Psoas muscle (tissue), 8 donors: ENCODE data around the gene UFD1. TPM values are rescaled to one million over a fixed set of nuclear protein-coding genes. Genes with fewer than 3 reads are reported as not detected.

Experiments
- ATAC-seq, 4 donors: fragments of 200-7000 bp; cut with Tn5 transposase; one replicate each; pipeline ENCODE4 v1.9.1; 2020; ENCODE audit warnings: moderate library complexity in 3 of 4, mild to moderate bottlenecking in 2 of 4
- DNase-seq, 2 donors: peaks; one replicate each; pipeline ENCODE4 v3.0.0-alpha.2; 2020
- H3K27ac ChIP-seq: fragments of 200-600 bp; one replicate; pipeline ENCODE4 v1.8.0; 2022
- H3K27me3 ChIP-seq, 3 donors: fragments of 200-600 bp in 1 of 3; one replicate each; pipeline versions ENCODE4 v1.6.1 to v1.8.0; 2013 to 2022; ENCODE audit warnings: low read length in 2 of 3, mild to moderate bottlenecking in 2 of 3, moderate library complexity in 1 of 3; ENCODE audit not compliant: insufficient read depth in 3 of 3
- H3K36me3 ChIP-seq, 2 donors: fragments of 200-600 bp in 1 of 2; one replicate each; pipeline versions ENCODE4 v1.6.1 to v1.8.0; 2013 to 2022; ENCODE audit warnings: low read depth in 1 of 2, mild to moderate bottlenecking in 1 of 2, moderate library complexity in 1 of 2; ENCODE audit not compliant: insufficient read depth in 1 of 2
- H3K4me1 ChIP-seq: fragments of 200-600 bp; one replicate; pipeline ENCODE4 v1.8.0; 2022
- H3K4me3 ChIP-seq: fragments of 200-600 bp; one replicate; pipeline ENCODE4 v1.8.0; 2022; ENCODE audit warnings: mild to moderate bottlenecking
- H3K9me3 ChIP-seq: fragments of 200-600 bp; one replicate; pipeline ENCODE4 v1.8.0; 2022
- WGBS, 3 donors: extraction: QIAGEN DNeasy Blood & Tissue Kit; methylation state at CpG; one replicate each; pipeline versions ENCODE4 v1.1.6 to v1.1.7; 2013; 5-methylcytosine and 5-hydroxymethylcytosine counted together
- intact Hi-C, 2 donors: fragments of 100-400 bp; cut with DNase I; formaldehyde crosslinking; loops; one replicate each; pipeline versions ENCODE4 v1.11.0 to v1.14.2; 2022
- polyA plus RNA-seq, 3 donors: library from polyadenylated mRNA; stranded (reverse); fragments of 200-250 nt; gene quantifications; one replicate each; pipeline ENCODE4 v1.2.3, GENCODE V29; 2013
- total RNA-seq, 4 donors: library from RNA; stranded (reverse); fragmentation: NEBNext Ultra II Directional in 2 of 4; extraction: Animal tissue kit (Norgen Biotek cat#: 25700) in 2 of 4; gene quantifications; one replicate each; pipeline versions ENCODE4 v1.2.1 to v1.2.4, GENCODE V29; 2021 to 2023
- TF ChIP-seq, protein P1 (sequence below): fragments of 200-600 bp; IDR thresholded peaks from one replicate; pipeline ENCODE4 v1.8.0; 2022; ENCODE audit warnings: antibody characterized with exemption
- donor health status: healthy with polysubstance abuse.
- donor health status: DM: no; HTN: no; CAD: no; lungs with moderate emphysema.
- donor health status: Bipolar disorder and iron deficiency.
- donor health status: healthy.
- donor health status: DM: yes; HTN: yes; CAD: no.
- donor health status: DM: no; HTN: no; CAD: no.
- donor health status: DM: no; HTN: no; CAD: no.
- donor health status: DM: yes; HTN: yes; CAD: no.

The UFD1 gene
- total and polyA plus RNA-seq, 7 donors, result 44.3 to 226 (median 79.6) TPM

DNA sequence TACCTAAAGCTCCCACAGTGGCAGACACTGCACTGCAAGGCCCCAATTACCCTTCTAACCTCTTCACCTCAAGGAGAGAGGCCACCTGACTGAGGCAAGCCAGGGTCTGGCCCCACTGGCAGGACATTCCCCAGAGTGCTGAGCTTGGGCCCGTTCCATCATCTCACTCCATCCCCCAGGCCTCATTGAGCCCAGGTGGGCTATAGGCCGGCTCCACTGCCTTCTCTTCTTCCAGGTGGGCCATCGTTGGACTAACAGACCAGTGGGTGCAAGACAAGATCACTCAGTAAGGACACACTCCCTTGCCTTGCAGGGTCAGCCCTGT, 19.8 kb upstream of the UFD1 start:
- intact Hi-C loops, result loop anchor here in 1 of 2 donors (5.0 kb wide), 1 partner anchor 133 kb away; no protein-coding TSS in a partner anchor
- H3K4me3 ChIP-seq, result no peak overlapping the region
- ATAC-seq, result no peak

DNA sequence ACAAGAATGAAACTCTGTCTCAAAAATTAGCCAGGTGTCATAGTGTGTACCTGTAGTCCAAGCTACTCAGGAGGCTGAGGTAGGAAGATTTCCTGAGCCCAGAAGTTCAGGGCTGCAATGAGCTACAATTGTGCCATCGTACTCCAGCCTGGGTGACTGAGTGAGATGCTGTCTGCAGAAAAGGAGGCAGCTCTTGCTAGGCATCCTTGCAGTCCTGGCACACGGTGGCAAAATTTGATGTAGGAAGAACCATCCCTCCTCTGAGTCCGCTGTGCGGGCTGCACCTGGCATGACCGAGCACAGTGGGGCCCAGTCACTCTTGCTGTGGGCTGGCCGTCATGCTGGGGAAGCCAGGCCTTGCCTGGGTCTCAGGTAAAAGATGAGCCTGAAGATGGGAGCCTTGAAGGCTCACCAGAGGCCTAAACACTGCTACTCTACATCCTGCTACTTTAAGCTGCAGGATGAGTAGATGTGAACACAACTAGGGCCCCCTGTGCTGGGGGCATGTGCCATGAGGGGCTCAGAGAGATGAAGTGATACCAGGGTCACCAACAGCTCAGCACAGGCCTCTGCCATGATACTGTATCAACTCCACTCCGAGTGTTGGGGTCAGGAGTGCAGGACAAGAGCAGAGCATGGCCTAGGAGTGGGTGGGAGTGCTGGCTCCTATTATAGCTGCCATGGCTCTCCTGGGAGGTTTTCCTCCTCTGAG, 19.3 kb upstream of the UFD1 start:
- WGBS, 3 donors, result 92 to 99% (median 96%) methylated on average over 7 of the region's 7 CpGs

More for the DNA sequence above, 19.8 kb upstream of the UFD1 start:
- Histone ChIP-seq H3K4me1 (no peaks in the 10 kb centered on the region), H3K27ac (no peak overlapping the region), H3K9me3 (no peaks in the 10 kb centered on the region), H3K36me3 (no peaks in the 10 kb centered on the region), H3K27me3 (no peaks in the 10 kb centered on the region)
- 92 to 96% (median 93%) methylated on average over 3 of the region's 3 CpGs for WGBS, 3 donors
- DNase-seq, result no peak
- TF ChIP-seq, protein P1, sequence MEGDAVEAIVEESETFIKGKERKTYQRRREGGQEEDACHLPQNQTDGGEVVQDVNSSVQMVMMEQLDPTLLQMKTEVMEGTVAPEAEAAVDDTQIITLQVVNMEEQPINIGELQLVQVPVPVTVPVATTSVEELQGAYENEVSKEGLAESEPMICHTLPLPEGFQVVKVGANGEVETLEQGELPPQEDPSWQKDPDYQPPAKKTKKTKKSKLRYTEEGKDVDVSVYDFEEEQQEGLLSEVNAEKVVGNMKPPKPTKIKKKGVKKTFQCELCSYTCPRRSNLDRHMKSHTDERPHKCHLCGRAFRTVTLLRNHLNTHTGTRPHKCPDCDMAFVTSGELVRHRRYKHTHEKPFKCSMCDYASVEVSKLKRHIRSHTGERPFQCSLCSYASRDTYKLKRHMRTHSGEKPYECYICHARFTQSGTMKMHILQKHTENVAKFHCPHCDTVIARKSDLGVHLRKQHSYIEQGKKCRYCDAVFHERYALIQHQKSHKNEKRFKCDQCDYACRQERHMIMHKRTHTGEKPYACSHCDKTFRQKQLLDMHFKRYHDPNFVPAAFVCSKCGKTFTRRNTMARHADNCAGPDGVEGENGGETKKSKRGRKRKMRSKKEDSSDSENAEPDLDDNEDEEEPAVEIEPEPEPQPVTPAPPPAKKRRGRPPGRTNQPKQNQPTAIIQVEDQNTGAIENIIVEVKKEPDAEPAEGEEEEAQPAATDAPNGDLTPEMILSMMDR, result no peak

DNA sequence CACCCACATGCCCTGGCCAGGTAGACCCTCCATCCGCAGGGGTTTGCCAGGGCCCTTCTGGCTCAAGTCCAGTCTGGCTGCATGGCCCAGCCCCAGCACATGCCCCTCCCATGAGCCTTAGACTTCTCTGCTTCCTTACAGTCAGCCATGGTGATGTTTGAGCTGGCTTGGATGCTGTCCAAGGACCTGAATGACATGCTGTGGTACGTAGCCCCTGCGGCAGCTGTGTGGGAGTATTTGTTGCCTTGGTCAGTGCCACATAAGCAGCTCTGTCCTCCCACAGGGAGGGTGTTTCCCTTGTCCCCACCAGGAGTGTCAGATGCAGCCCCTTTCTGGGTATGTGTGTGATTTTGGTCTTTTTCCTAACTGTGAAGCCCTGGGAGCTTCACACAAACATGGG, 18.3 kb upstream of the UFD1 start:
- H3K4me3 ChIP-seq, result no peak overlapping the region
- TF ChIP-seq, protein P1, result no peak
- DNase-seq (no peak), ATAC-seq (peak in 3 of 4 donors; percentile 50 to 71 (median 57))
- 29 to 41% (median 34%) methylated on average over 3 of the region's 3 CpGs for WGBS, 3 donors
- no peaks in the 10 kb centered on the region for H3K27me3 ChIP-seq
- no peaks in the 10 kb centered on the region for H3K36me3 ChIP-seq
- no peak overlapping the region for H3K27ac ChIP-seq
- no peaks in the 10 kb centered on the region for H3K9me3 ChIP-seq
- H3K4me1 ChIP-seq, result no peaks in the 10 kb centered on the region
- intact Hi-C loops, result loop anchor here (2.0 to 5.0 kb wide), 2 partner anchors 134 to 135 kb away; no protein-coding TSS in a partner anchor

More for the DNA sequence above, 19.3 kb upstream of the UFD1 start:
- DNase-seq (no peak), ATAC-seq (no peak)
- TF ChIP-seq, protein P1, result no peak
- H3K4me3 ChIP-seq, result no peak overlapping the region
- H3K27ac ChIP-seq, result no peak overlapping the region
- no peaks in the 10 kb centered on the region for H3K4me1 ChIP-seq
- H3K9me3 ChIP-seq, result no peaks in the 10 kb centered on the region
- no peaks in the 10 kb centered on the region for H3K27me3 ChIP-seq
- intact Hi-C loops, result loop anchor here in 1 of 2 donors (5.0 kb wide), 1 partner anchor 134 kb away; no protein-coding TSS in a partner anchor
- H3K36me3 ChIP-seq, result no peaks in the 10 kb centered on the region

DNA sequence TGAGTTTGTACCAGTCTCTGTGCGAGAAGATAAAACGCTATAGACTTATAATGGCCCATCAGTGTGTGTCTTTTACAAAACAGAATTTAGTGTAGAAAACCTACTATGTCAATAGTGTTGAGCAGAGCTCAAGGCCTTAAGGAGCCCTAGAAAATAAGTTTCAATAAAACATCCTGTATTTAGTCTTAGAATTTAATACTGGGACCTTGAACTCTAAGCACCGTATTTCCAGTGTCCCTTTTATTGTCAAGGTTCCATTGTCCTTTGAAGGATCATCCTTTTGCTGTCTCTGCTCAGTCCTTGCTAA, 17.3 kb upstream of the UFD1 start:
- no peak for ATAC-seq
- intact Hi-C loops, result loop anchor here (2.0 to 5.0 kb wide), 2 partner anchors 135 to 136 kb away; no protein-coding TSS in a partner anchor
- Histone ChIP-seq H3K27me3 (no peaks in the 10 kb centered on the region), H3K9me3 (no peaks in the 10 kb centered on the region), H3K27ac (no peak overlapping the region), H3K4me1 (no peaks in the 10 kb centered on the region), H3K4me3 (no peak overlapping the region), H3K36me3 (no peaks in the 10 kb centered on the region)
- WGBS, 3 donors, result 93 to 98% (median 95%) methylated on average over 3 of the region's 3 CpGs
- TF ChIP-seq, protein P1, result no peak
- no peak for DNase-seq
